ENCODE data around the gene CSRP3. TPM values are rescaled to one million over a fixed set of nuclear protein-coding genes. Genes with fewer than 3 reads are reported as not detected.

The CSRP3 gene
- total RNA-seq, 2 experiments from 2014 or later, result not detected

DNA sequence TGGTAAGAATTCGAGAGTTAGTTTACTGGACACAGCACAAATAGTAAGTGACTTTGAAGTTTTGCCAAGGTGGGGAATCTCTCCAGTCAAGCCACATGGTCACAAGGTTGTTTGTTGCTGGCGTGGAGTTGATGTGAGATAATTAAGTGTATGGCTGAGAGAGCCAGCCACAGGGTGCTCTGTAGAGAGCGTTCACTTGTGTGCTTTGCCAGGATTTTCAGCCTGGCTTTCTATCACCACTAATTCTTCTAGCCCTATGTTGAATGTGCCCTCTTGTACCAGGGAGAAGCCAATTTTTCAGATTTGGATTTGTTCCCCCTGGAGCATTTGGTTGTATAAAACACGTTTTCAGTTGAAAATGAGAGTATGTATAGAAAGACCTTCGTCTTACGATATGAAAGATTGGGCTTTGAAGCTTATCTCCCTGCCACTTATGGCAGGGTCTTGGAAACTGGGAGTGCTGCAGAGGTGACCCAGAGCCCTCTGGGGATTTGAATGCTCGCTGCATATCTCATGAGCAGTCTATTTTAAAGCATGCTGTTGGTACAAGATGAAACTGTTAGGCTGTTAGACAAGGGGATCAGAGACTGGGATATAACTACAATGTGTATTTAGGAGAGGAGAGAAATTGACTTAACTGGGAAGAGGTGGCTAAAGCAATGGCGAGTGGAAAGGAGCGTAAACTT, 28.6 kb downstream of the CSRP3 start:
- intact Hi-C loops (cut with DNase I, micrococcal nuclease), result no loop called here
- H3K27ac ChIP-seq (ENCODE audit: low read depth in 1 of 2, low read length in 2 of 2), result no peak overlapping the region
- H3K36me3 Mint-ChIP-seq (ENCODE audit: low read depth), result peaks cover 91% of the 10 kb centered on the region
- no peak overlapping the region for H3K4me3 Mint-ChIP-seq
- H3K27ac Mint-ChIP-seq, result no peak overlapping the region
- no peaks in the 10 kb centered on the region for H3K4me1 ChIP-seq (ENCODE audit: insufficient read depth, low read length)
- peaks cover 53% of the 10 kb centered on the region for H3K36me3 ChIP-seq (ENCODE audit: insufficient read depth, low read length)
- ChIA-PET CTCF (no interaction called here), POLR2A (no interaction called here)
- TF ChIP-seq, protein P1, sequence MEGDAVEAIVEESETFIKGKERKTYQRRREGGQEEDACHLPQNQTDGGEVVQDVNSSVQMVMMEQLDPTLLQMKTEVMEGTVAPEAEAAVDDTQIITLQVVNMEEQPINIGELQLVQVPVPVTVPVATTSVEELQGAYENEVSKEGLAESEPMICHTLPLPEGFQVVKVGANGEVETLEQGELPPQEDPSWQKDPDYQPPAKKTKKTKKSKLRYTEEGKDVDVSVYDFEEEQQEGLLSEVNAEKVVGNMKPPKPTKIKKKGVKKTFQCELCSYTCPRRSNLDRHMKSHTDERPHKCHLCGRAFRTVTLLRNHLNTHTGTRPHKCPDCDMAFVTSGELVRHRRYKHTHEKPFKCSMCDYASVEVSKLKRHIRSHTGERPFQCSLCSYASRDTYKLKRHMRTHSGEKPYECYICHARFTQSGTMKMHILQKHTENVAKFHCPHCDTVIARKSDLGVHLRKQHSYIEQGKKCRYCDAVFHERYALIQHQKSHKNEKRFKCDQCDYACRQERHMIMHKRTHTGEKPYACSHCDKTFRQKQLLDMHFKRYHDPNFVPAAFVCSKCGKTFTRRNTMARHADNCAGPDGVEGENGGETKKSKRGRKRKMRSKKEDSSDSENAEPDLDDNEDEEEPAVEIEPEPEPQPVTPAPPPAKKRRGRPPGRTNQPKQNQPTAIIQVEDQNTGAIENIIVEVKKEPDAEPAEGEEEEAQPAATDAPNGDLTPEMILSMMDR (IDR thresholded peaks at IDR 0.05), result no peak
- no peaks in the 10 kb centered on the region for H3K27me3 Mint-ChIP-seq
- H3K4me1 Mint-ChIP-seq (ENCODE audit: low read depth), result no peaks in the 10 kb centered on the region
- H3K9me3 Mint-ChIP-seq, result no peaks in the 10 kb centered on the region
- H3K9me3 ChIP-seq (ENCODE audit: control insufficient read depth in 1 of 2, insufficient read depth in 1 of 2, low read length in 2 of 2), result no peaks in the 10 kb centered on the region
- no peak overlapping the region for H3K4me3 ChIP-seq (ENCODE audit: low read length)
- H3K27me3 ChIP-seq (ENCODE audit: control insufficient read depth in 1 of 2, insufficient read depth in 2 of 2, low read length in 2 of 2), result no peaks in the 10 kb centered on the region
- ATAC-seq (ENCODE audit: poor library complexity) (no peak), DNase-seq (no peak)

DNA sequence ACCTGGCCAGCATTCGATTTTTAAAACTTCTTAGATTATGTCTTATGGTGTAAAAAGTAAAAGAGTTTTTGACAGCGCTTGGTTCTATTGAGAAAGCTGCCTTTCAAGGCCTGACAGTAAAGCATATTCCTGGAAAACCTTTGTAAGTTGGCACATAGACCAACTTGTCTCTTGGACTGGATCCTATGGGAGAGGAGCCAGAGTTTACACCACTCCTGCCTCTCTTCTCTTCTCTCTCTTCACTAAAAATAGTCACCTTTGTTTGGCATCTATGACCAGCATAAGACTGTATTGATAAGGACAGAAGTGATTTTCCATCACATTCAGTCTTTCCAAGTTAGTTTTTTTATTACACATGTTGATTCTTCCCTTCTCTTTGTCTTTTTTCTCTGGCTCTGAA, 33.7 kb downstream of the CSRP3 start:
- ATAC-seq (ENCODE audit: poor library complexity), result no peak
- ChIA-PET CTCF (interaction anchor here (1.1 kb wide), 1 partner anchor 13 kb away, joined by 3 read pairs; no protein-coding TSS in a partner anchor), POLR2A (no interaction called here)
- peaks cover 57% of the 10 kb centered on the region for H3K36me3 ChIP-seq (ENCODE audit: insufficient read depth, low read length)
- no peak overlapping the region for H3K4me3 ChIP-seq (ENCODE audit: low read length)
- H3K27ac ChIP-seq (ENCODE audit: low read depth in 1 of 2, low read length in 2 of 2), result no peak overlapping the region
- H3K36me3 Mint-ChIP-seq (ENCODE audit: low read depth), result peaks cover 96% of the 10 kb centered on the region
- H3K27ac Mint-ChIP-seq, result no peak overlapping the region
- no peaks in the 10 kb centered on the region for H3K4me1 Mint-ChIP-seq (ENCODE audit: low read depth)
- intact Hi-C loops (cut with DNase I, micrococcal nuclease), result no loop called here
- no peaks in the 10 kb centered on the region for H3K9me3 ChIP-seq (ENCODE audit: control insufficient read depth in 1 of 2, insufficient read depth in 1 of 2, low read length in 2 of 2)
- DNase-seq, result no peak
- no peaks in the 10 kb centered on the region for H3K9me3 Mint-ChIP-seq
- H3K4me3 Mint-ChIP-seq, result no peak overlapping the region
- H3K27me3 Mint-ChIP-seq, result no peaks in the 10 kb centered on the region
- no peaks in the 10 kb centered on the region for H3K27me3 ChIP-seq (ENCODE audit: control insufficient read depth in 1 of 2, insufficient read depth in 2 of 2, low read length in 2 of 2)
- TF ChIP-seq, protein P1 (IDR thresholded peaks at IDR 0.05), result no peak
- H3K4me1 ChIP-seq (ENCODE audit: insufficient read depth, low read length), result no peaks in the 10 kb centered on the region

DNA sequence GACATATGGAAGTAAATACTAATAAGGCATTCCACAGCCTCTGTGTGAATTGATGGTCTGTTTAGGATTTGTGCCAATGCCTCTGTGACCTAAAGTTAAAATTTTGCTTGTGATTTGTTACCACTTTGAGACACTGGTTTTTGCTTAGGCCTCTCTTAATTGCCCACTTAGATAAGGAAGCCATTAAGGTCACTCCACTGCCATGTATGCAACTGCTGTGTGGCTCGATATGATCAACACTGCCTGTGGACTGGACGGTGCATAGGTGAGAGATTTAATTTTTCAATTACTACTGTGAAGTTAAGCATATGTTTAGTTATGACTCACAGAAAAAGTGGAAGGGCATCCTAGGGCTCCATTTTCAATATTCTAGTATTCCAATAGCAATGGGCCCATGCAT, 36.9 kb downstream of the CSRP3 start:
- H3K4me3 Mint-ChIP-seq, result no peak overlapping the region
- CTCF ChIA-PET, result no interaction called here
- POLR2A ChIA-PET, result no interaction called here

More for the DNA sequence above, 36.9 kb downstream of the CSRP3 start:
- Mint-ChIP-seq H3K27me3 (no peaks in the 10 kb centered on the region), H3K4me1 (ENCODE audit: low read depth) (no peaks in the 10 kb centered on the region), H3K36me3 (ENCODE audit: low read depth) (peaks cover 95% of the 10 kb centered on the region), H3K9me3 (no peaks in the 10 kb centered on the region), H3K27ac (no peak overlapping the region)
- ATAC-seq (ENCODE audit: poor library complexity) (no peak), DNase-seq (no peak)
- H3K4me1 ChIP-seq (ENCODE audit: insufficient read depth, low read length), result no peaks in the 10 kb centered on the region
- H3K36me3 ChIP-seq (ENCODE audit: insufficient read depth, low read length), result peaks cover 37% of the 10 kb centered on the region
- intact Hi-C loops (cut with DNase I, micrococcal nuclease), result no loop called here
- no peak overlapping the region for H3K4me3 ChIP-seq (ENCODE audit: low read length)
- H3K27me3 ChIP-seq (ENCODE audit: control insufficient read depth in 1 of 2, insufficient read depth in 2 of 2, low read length in 2 of 2), result no peaks in the 10 kb centered on the region
- no peak overlapping the region for H3K27ac ChIP-seq (ENCODE audit: low read depth in 1 of 2, low read length in 2 of 2)
- TF ChIP-seq, protein P1 (IDR thresholded peaks at IDR 0.05), result no peak
- no peaks in the 10 kb centered on the region for H3K9me3 ChIP-seq (ENCODE audit: control insufficient read depth in 1 of 2, insufficient read depth in 1 of 2, low read length in 2 of 2)
